ENCODE results near the gene MLST8.

DNA sequence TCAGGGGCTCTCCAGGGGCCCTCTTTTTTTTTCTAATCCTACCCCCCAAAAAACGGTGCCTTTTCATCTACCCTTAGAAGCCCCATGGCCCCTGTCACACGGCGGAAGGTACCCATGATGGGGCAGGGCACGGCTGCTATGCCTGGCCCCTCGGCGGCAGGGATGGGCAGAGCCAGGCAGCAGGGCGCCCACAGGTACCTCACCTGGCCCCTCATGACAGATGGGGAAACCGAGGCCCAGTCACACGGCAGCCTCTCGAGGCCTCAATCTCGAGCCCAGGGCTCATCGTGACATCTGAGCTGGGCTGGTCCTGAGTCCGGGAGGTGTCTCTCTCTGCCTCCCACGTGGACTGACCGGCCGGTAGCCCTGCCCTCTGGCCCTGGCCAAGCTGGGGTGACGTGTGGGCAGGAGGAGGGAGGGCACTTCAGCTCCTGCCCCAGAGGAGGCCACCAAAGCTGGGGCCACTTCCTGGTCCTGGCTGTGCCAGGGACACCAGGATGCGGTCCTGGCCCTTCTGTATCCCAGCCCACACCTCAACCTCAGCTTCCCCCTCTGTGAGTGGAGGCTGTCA, 38.1 kb upstream of the MLST8 start:
- TF ChIP-seq, protein P1, sequence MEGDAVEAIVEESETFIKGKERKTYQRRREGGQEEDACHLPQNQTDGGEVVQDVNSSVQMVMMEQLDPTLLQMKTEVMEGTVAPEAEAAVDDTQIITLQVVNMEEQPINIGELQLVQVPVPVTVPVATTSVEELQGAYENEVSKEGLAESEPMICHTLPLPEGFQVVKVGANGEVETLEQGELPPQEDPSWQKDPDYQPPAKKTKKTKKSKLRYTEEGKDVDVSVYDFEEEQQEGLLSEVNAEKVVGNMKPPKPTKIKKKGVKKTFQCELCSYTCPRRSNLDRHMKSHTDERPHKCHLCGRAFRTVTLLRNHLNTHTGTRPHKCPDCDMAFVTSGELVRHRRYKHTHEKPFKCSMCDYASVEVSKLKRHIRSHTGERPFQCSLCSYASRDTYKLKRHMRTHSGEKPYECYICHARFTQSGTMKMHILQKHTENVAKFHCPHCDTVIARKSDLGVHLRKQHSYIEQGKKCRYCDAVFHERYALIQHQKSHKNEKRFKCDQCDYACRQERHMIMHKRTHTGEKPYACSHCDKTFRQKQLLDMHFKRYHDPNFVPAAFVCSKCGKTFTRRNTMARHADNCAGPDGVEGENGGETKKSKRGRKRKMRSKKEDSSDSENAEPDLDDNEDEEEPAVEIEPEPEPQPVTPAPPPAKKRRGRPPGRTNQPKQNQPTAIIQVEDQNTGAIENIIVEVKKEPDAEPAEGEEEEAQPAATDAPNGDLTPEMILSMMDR (IDR thresholded peaks at IDR 0.05; ENCODE audit: control extremely low read depth in 1 of 3, insufficient read depth in 1 of 3, low read depth in 1 of 3, low read length in 3 of 3), result no peak
- no peak for TF ChIP-seq ZNF274 (IDR thresholded peaks at IDR 0.05; ENCODE audit: borderline replicate concordance, extremely low read depth, low read length)
- no peak for TF ChIP-seq POU5F1 (IDR thresholded peaks at IDR 0.05; ENCODE audit: low read depth, low read length)

All from H1 (cell line).